GM19372 (cell line): ENCODE measurements around the gene COL4A5.
"Not testable (repeated sequence)": the region's sequence is repeated elsewhere in the genome, so short reads cannot be mapped to it uniquely, and the experiment has no call there.

ENCODE experiments used
- ATAC-seq: cut with Tn5 transposase; IDR thresholded peaks from one replicate; pipeline ENCODE4 v1.9.1; 2021; ENCODE audit warnings: mild to moderate bottlenecking, low read depth, moderate library complexity; ENCODE audit not compliant: unreplicated experiment

Gene COL4A5

GRCh38 chrX:108439426-108439942 is at the start of gene COL4A5:
TSS of gene COL4A5 (plus strand) at chrX:108439838. CDS start at chrX:108440126, 288 bp downstream.
- ATAC-seq = no peak

GRCh38 chrX:108390976-108391717 is 48.5 kb upstream of the COL4A5 start:
- not testable (repeated sequence) for ATAC-seq

- ATAC-seq = no peak
These were observed 43.3 kb upstream of the COL4A5 start for GRCh38 chrX:108396188-108396891.

GRCh38 chrX:108396986-108397385 is 42.7 kb upstream of the COL4A5 start:
- ATAC-seq = no peak

- ATAC-seq = no peak
These were observed 41.8 kb upstream of the COL4A5 start for GRCh38 chrX:108397627-108398391.

GRCh38 chrX:108399418-108400165 is 40.0 kb upstream of the COL4A5 start:
- ATAC-seq = no peak

GRCh38 chrX:108412783-108413182 is 26.9 kb upstream of the COL4A5 start:
- ATAC-seq = no peak

- no peak for ATAC-seq
These were observed 24.5 kb upstream of the COL4A5 start for GRCh38 chrX:108415146-108415545.

GRCh38 chrX:108415891-108416290 is 23.7 kb upstream of the COL4A5 start:
- no peak for ATAC-seq

- no peak for ATAC-seq
These were observed 22.4 kb upstream of the COL4A5 start for GRCh38 chrX:108417257-108417656.

- ATAC-seq = no peak
These were observed 20.2 kb upstream of the COL4A5 start for GRCh38 chrX:108419401-108419800.

- ATAC-seq = no peak
These were observed 19.2 kb upstream of the COL4A5 start for GRCh38 chrX:108420481-108420880.

GRCh38 chrX:108426262-108426661 is 13.4 kb upstream of the COL4A5 start:
- no peak for ATAC-seq

GRCh38 chrX:108435261-108435660 is 4.4 kb upstream of the COL4A5 start:
- ATAC-seq = no peak

- no peak for ATAC-seq
These were observed 2.1 kb upstream of the COL4A5 start for GRCh38 chrX:108437349-108438109.

- ATAC-seq = no peak
These were observed 1.5 kb upstream of the COL4A5 start, which contains the start of gene COL4A6 for GRCh38 chrX:108438110-108438623. TSS of gene COL4A6 (minus strand) at chrX:108438422. CDS start at chrX:108438196, 226 bp downstream.

GRCh38 chrX:108439961-108440696 is 491 bp downstream of the COL4A5 start:
- ATAC-seq = no peak

GRCh38 chrX:108442901-108443464 is 3.3 kb downstream of the COL4A5 start:
- ATAC-seq = no peak
